GM12878 (cell line): ENCODE measurements around the gene TTYH1. TPM values are rescaled to one million over a fixed set of nuclear protein-coding genes. Genes with fewer than 3 reads are reported as not detected.

Experiments used
- ATF7 ChIP-seq: fragments of 450-650 bp; IDR thresholded peaks from 2 replicates; pipeline ENCODE4 v1.6.1; 2016; ENCODE audit warnings: low read depth, mild to moderate bottlenecking
- CREB1 ChIP-seq: IDR thresholded peaks from 2 replicates; pipeline ENCODE4 v1.6.1; 2012; ENCODE audit warnings: low read depth, mild to moderate bottlenecking, inconsistent platforms
- EP300 ChIP-seq, 2 experiments: fragments of 150-350 bp in 1 of 2; IDR thresholded peaks; 2 replicates each; pipeline ENCODE4 v1.6.1; 2011 to 2012; ENCODE audit warnings: low read depth in 2 of 2, low read length in 2 of 2, borderline replicate concordance in 1 of 2, improper control_type of control experiment in 1 of 2, inconsistent platforms in 1 of 2; ENCODE audit not compliant: control insufficient read depth in 1 of 2
- GATAD2B ChIP-seq: fragments of 450-650 bp; conservative IDR thresholded peaks from 2 replicates; pipeline ENCODE4 v1.6.1; 2017; ENCODE audit warnings: low read depth, mild to moderate bottlenecking, moderate library complexity
- KAT2A ChIP-seq: conservative IDR thresholded peaks from 2 replicates; pipeline ENCODE4 v1.6.1; 2011; ENCODE audit warnings: low read depth, low read length; ENCODE audit not compliant: control insufficient read depth
- MTA3 ChIP-seq: IDR thresholded peaks from 2 replicates; pipeline ENCODE4 v1.6.1; 2012; ENCODE audit warnings: low read length, inconsistent platforms, borderline replicate concordance
- NFXL1 ChIP-seq: fragments of 450-650 bp; IDR thresholded peaks from 2 replicates; pipeline ENCODE4 v1.6.1; 2017; ENCODE audit warnings: antibody characterized with exemption, mild to moderate bottlenecking, borderline replicate concordance
- SIN3A ChIP-seq: IDR thresholded peaks from 2 replicates; pipeline ENCODE4 v1.6.1; 2012; ENCODE audit warnings: low read depth, low read length, improper control_type of control experiment
- SREBF2 ChIP-seq: IDR thresholded peaks from 2 replicates; pipeline ENCODE4 v1.6.1; 2012; ENCODE audit warnings: mild to moderate bottlenecking, low read length
- ZNF207 ChIP-seq: fragments of 450-650 bp; IDR thresholded peaks from 2 replicates; pipeline ENCODE4 v1.6.1; 2014; ENCODE audit warnings: antibody characterized with exemption, mild to moderate bottlenecking, borderline replicate concordance
- ZNF217 ChIP-seq: fragments of 450-650 bp; IDR thresholded peaks from 2 replicates; pipeline ENCODE4 v1.6.1; 2017; ENCODE audit warnings: antibody characterized with exemption, mild to moderate bottlenecking
- ZSCAN29 ChIP-seq: fragments of 450-650 bp; IDR thresholded peaks from 2 replicates; pipeline ENCODE4 v1.6.1; 2017; ENCODE audit warnings: mild to moderate bottlenecking, moderate library complexity
- polyA plus RNA-seq, 11 experiments: library from polyadenylated mRNA; depleted of rRNA in 4 of 11; unstranded in 6 of 11; stranded (reverse) in 5 of 11; fragments of >200 nt; fragmentation: Nextera tagmentation in 4 of 11; fragmentation: Illumina TruSeq in 1 of 11; extraction: Ambion mirVana in 4 of 11; extraction: Trizol in 1 of 11; gene quantifications; 1 replicate in 1 of 11; 2 replicates in 10 of 11; pipeline versions ENCODE4 v1.2.1 to v1.2.3, GENCODE V29; 2011 to 2016; ENCODE audit warnings: inconsistent platforms in 2 of 11, missing spikeins in 2 of 11, low read depth in 1 of 11
- total RNA-seq, 4 experiments: library from RNA; depleted of rRNA in 3 of 4; stranded (reverse); fragments of >200 nt in 3 of 4; fragmentation: Illumina TruSeq in 1 of 4; extraction: Trizol in 1 of 4; gene quantifications; 2 replicates each; pipeline versions ENCODE4 v1.2.1 to v1.2.3, GENCODE V29; 2013 to 2021
- TF ChIP-seq, protein P1 (sequence below): fragments of 450-650 bp; IDR thresholded peaks from 2 replicates; pipeline ENCODE4 v1.6.1; 2017; ENCODE audit warnings: mild to moderate bottlenecking
- TF ChIP-seq, protein P2 (sequence below): fragments of 450-650 bp; conservative IDR thresholded peaks from 2 replicates; pipeline ENCODE4 v1.6.1; 2017; ENCODE audit warnings: mild to moderate bottlenecking, moderate library complexity
- TF ChIP-seq, protein P3 (sequence below): fragments of 450-650 bp; IDR thresholded peaks from 2 replicates; pipeline ENCODE4 v1.6.1; 2017; ENCODE audit warnings: antibody characterized with exemption, mild to moderate bottlenecking, moderate library complexity
- TF ChIP-seq, protein P4 (sequence below): fragments of 450-650 bp; IDR thresholded peaks from 2 replicates; pipeline ENCODE4 v1.6.1; 2016; ENCODE audit warnings: mild to moderate bottlenecking, moderate library complexity, borderline replicate concordance
- TF ChIP-seq, protein P5 (sequence below): IDR thresholded peaks from 2 replicates; pipeline ENCODE4 v1.6.1; 2012; ENCODE audit warnings: low read depth, low read length, improper control_type of control experiment

Gene TTYH1
- total and polyA plus RNA-seq, 10 of the 15 experiments (the other 5 are each of a cell fraction or from before 2014, with no cell fraction given): 0.01 to 0.36 (median 0.09) TPM; not detected in 3

DNA sequence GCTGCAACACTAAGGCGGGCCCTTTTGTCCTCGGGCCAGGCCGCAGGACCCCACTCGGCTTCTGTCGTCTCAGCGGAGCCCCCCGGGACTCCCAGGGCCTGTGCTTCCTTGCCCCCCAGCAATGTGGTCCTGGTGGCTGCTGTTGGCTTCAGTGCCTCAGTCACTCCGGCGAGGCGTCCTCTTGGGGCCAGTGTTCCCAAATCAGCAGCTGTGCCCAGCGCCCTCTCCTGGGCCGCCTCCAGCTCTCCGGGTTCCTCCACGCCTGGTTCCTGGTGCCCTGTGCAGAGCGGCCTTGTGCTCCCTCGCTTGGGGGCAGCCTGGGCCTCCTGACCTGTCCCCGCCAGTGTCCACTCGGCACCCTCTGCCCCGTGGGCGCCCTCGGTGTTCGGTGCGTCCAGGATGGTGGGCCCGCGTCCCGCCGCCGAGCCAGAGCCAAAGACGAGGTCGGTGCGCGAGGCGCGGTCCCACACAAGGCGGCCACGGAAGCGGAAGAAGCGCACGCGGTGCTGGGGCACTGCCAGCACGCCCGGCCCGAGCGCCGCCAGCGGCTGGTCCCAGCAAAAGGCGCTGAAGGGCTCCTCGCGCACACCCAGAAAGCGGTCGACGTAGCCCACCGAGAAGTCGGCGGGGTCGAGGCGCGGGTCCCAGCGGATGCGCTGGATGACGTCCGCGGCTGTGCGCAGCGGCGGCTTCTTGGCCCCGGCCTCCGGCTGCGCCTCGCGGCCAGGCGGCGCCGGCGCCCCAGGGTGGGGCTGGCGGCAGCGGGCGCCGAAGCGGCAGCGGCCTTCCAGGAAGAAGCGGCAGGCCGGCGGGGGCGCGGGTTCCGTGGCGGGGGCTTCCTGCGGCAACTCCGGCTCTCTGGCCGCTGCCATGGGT is 47.6 kb downstream of the TTYH1 start (continued):
- TF ChIP-seq, protein P1, sequence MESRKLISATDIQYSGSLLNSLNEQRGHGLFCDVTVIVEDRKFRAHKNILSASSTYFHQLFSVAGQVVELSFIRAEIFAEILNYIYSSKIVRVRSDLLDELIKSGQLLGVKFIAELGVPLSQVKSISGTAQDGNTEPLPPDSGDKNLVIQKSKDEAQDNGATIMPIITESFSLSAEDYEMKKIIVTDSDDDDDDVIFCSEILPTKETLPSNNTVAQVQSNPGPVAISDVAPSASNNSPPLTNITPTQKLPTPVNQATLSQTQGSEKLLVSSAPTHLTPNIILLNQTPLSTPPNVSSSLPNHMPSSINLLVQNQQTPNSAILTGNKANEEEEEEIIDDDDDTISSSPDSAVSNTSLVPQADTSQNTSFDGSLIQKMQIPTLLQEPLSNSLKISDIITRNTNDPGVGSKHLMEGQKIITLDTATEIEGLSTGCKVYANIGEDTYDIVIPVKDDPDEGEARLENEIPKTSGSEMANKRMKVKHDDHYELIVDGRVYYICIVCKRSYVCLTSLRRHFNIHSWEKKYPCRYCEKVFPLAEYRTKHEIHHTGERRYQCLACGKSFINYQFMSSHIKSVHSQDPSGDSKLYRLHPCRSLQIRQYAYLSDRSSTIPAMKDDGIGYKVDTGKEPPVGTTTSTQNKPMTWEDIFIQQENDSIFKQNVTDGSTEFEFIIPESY: no peak
- TF ChIP-seq NFXL1: peak; percentile 67; the same call in 1 of the 2 replicates
- peak; percentile 69; the same call in 1 of the 2 replicates for TF ChIP-seq MTA3
- TF ChIP-seq GATAD2B: peak; percentile 98; the same call in 1 of the 2 replicates
- TF ChIP-seq KAT2A: no peak
- TF ChIP-seq, protein P2, sequence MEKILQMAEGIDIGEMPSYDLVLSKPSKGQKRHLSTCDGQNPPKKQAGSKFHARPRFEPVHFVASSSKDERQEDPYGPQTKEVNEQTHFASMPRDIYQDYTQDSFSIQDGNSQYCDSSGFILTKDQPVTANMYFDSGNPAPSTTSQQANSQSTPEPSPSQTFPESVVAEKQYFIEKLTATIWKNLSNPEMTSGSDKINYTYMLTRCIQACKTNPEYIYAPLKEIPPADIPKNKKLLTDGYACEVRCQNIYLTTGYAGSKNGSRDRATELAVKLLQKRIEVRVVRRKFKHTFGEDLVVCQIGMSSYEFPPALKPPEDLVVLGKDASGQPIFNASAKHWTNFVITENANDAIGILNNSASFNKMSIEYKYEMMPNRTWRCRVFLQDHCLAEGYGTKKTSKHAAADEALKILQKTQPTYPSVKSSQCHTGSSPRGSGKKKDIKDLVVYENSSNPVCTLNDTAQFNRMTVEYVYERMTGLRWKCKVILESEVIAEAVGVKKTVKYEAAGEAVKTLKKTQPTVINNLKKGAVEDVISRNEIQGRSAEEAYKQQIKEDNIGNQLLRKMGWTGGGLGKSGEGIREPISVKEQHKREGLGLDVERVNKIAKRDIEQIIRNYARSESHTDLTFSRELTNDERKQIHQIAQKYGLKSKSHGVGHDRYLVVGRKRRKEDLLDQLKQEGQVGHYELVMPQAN: peak; percentile 77
- TF ChIP-seq, protein P3, sequence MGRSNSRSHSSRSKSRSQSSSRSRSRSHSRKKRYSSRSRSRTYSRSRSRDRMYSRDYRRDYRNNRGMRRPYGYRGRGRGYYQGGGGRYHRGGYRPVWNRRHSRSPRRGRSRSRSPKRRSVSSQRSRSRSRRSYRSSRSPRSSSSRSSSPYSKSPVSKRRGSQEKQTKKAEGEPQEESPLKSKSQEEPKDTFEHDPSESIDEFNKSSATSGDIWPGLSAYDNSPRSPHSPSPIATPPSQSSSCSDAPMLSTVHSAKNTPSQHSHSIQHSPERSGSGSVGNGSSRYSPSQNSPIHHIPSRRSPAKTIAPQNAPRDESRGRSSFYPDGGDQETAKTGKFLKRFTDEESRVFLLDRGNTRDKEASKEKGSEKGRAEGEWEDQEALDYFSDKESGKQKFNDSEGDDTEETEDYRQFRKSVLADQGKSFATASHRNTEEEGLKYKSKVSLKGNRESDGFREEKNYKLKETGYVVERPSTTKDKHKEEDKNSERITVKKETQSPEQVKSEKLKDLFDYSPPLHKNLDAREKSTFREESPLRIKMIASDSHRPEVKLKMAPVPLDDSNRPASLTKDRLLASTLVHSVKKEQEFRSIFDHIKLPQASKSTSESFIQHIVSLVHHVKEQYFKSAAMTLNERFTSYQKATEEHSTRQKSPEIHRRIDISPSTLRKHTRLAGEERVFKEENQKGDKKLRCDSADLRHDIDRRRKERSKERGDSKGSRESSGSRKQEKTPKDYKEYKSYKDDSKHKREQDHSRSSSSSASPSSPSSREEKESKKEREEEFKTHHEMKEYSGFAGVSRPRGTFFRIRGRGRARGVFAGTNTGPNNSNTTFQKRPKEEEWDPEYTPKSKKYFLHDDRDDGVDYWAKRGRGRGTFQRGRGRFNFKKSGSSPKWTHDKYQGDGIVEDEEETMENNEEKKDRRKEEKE: no peak
- no peak for TF ChIP-seq EP300 (IDR thresholded peaks at IDR 0.05; ENCODE audit: borderline replicate concordance in 1 of 2, control insufficient read depth in 1 of 2, low read depth in 2 of 2, low read length in 2 of 2)
- no peak for TF ChIP-seq SREBF2
- TF ChIP-seq CREB1: 0 out of 2 replicates have a peak, but pooled peaks have one; percentile 19
- TF ChIP-seq, protein P4, sequence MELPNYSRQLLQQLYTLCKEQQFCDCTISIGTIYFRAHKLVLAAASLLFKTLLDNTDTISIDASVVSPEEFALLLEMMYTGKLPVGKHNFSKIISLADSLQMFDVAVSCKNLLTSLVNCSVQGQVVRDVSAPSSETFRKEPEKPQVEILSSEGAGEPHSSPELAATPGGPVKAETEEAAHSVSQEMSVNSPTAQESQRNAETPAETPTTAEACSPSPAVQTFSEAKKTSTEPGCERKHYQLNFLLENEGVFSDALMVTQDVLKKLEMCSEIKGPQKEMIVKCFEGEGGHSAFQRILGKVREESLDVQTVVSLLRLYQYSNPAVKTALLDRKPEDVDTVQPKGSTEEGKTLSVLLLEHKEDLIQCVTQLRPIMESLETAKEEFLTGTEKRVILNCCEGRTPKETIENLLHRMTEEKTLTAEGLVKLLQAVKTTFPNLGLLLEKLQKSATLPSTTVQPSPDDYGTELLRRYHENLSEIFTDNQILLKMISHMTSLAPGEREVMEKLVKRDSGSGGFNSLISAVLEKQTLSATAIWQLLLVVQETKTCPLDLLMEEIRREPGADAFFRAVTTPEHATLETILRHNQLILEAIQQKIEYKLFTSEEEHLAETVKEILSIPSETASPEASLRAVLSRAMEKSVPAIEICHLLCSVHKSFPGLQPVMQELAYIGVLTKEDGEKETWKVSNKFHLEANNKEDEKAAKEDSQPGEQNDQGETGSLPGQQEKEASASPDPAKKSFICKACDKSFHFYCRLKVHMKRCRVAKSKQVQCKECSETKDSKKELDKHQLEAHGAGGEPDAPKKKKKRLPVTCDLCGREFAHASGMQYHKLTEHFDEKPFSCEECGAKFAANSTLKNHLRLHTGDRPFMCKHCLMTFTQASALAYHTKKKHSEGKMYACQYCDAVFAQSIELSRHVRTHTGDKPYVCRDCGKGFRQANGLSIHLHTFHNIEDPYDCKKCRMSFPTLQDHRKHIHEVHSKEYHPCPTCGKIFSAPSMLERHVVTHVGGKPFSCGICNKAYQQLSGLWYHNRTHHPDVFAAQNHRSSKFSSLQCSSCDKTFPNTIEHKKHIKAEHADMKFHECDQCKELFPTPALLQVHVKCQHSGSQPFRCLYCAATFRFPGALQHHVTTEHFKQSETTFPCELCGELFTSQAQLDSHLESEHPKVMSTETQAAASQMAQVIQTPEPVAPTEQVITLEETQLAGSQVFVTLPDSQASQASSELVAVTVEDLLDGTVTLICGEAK: no peak
- TF ChIP-seq ATF7: no peak
- no peak for TF ChIP-seq SIN3A
- TF ChIP-seq ZSCAN29: peak; percentile 76; the same call in 1 of the 2 replicates
- TF ChIP-seq, protein P5, sequence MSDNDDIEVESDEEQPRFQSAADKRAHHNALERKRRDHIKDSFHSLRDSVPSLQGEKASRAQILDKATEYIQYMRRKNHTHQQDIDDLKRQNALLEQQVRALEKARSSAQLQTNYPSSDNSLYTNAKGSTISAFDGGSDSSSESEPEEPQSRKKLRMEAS: no peak
- no peak for TF ChIP-seq ZNF207
- TF ChIP-seq ZNF217: 0 out of 2 replicates have a peak, but pooled peaks have one; percentile 52
